GM19395 (cell line): ENCODE results near the gene SERINC2.
"Not testable (repeated sequence)": the region's sequence is repeated elsewhere in the genome, so short reads cannot be mapped to it uniquely, and the experiment has no call there.

Source experiments
- ATAC-seq: cut with Tn5 transposase; IDR thresholded peaks from one replicate; pipeline ENCODE4 v1.9.1; 2021; ENCODE audit warnings: mild to moderate bottlenecking, moderate library complexity; ENCODE audit not compliant: unreplicated experiment

SERINC2 gene

GRCh38 chr1:31460027-31460426, 47.0 kb downstream of the SERINC2 start:
- ATAC-seq = no peak

GRCh38 chr1:31467005-31467674, 54.1 kb downstream of the SERINC2 start:
- no peak for ATAC-seq

GRCh38 chr1:31470794-31471315, 57.8 kb downstream of the SERINC2 start:
- ATAC-seq = no peak

GRCh38 chr1:31471452-31472313, 58.7 kb downstream of the SERINC2 start:
- not testable (repeated sequence) for ATAC-seq

- ATAC-seq = not testable (repeated sequence)
Measured at GRCh38 chr1:31472314-31472651, 59.3 kb downstream of the SERINC2 start.

GRCh38 chr1:31472673-31473072, 59.7 kb downstream of the SERINC2 start:
- ATAC-seq = not testable (repeated sequence)

- ATAC-seq = not testable (repeated sequence)
Measured at GRCh38 chr1:31473508-31473907, 60.5 kb downstream of the SERINC2 start.

GRCh38 chr1:31474567-31474966, 61.6 kb downstream of the SERINC2 start:
- ATAC-seq = not testable (repeated sequence)

GRCh38 chr1:31476891-31477846, 64.2 kb downstream of the SERINC2 start:
- ATAC-seq = peak; percentile 69

GRCh38 chr1:31478167-31478566, 65.2 kb downstream of the SERINC2 start:
- ATAC-seq = no peak

- ATAC-seq = no peak
Measured at GRCh38 chr1:31479811-31480210, 66.8 kb downstream of the SERINC2 start.

- ATAC-seq = not testable (repeated sequence)
Measured at GRCh38 chr1:31480426-31480825, 67.4 kb downstream of the SERINC2 start.

GRCh38 chr1:31482482-31483011, 69.5 kb downstream of the SERINC2 start:
- peak; percentile 28 for ATAC-seq

GRCh38 chr1:31483012-31483946, 70.3 kb downstream of the SERINC2 start:
- ATAC-seq = peak; percentile 85
